ENCODE measurements around the gene FMO2. TPM values are rescaled to one million over a fixed set of nuclear protein-coding genes. Genes with fewer than 3 reads are reported as not detected.

Gene FMO2
- 0.45 and 7.4 TPM in 2 replicates for total RNA-seq (ENCODE audit: low replicate concordance)

GRCh38 chr1:171185091-171185490 lies at the start of gene FMO2:
Gene FMO2 (plus strand): TSS chr1:171185300. CDS start chr1:171185714, 414 bp downstream.
- peak within 1 kb of the TSS; percentile 28 for H3K4me3 ChIP-seq (ENCODE audit: low read depth, low read length)
- peak; percentile 52 for DNase-seq (ENCODE audit: low read depth)
- TF ChIP-seq CTCF (IDR thresholded peaks at IDR 0.05; ENCODE audit: insufficient read depth, low read length): no peak

- no peak for TF ChIP-seq CTCF (IDR thresholded peaks at IDR 0.05; ENCODE audit: insufficient read depth, low read length)
- no peak for DNase-seq (ENCODE audit: low read depth)
- H3K4me3 ChIP-seq (ENCODE audit: low read depth, low read length): no peak overlapping the region
These were observed 47.5 kb upstream of the FMO2 start for GRCh38 chr1:171137580-171137979.

GRCh38 chr1:171138980-171139379 lies 46.1 kb upstream of the FMO2 start:
- DNase-seq (ENCODE audit: low read depth): peak; percentile 36
- TF ChIP-seq CTCF (IDR thresholded peaks at IDR 0.05; ENCODE audit: insufficient read depth, low read length): no peak
- no peak overlapping the region for H3K4me3 ChIP-seq (ENCODE audit: low read depth, low read length)

- TF ChIP-seq CTCF (IDR thresholded peaks at IDR 0.05; ENCODE audit: insufficient read depth, low read length): no peak
- no peak overlapping the region for H3K4me3 ChIP-seq (ENCODE audit: low read depth, low read length)
- no peak for DNase-seq (ENCODE audit: low read depth)
These were observed 45.2 kb upstream of the FMO2 start for GRCh38 chr1:171139890-171140289.

- no peak for TF ChIP-seq CTCF (IDR thresholded peaks at IDR 0.05; ENCODE audit: insufficient read depth, low read length)
These were observed 44.7 kb upstream of the FMO2 start for GRCh38 chr1:171140401-171140800.

GRCh38 chr1:171140956-171141687 lies 44.0 kb upstream of the FMO2 start:
- DNase-seq (ENCODE audit: low read depth): no peak
- H3K4me3 ChIP-seq (ENCODE audit: low read depth, low read length): no peak overlapping the region
- TF ChIP-seq CTCF (IDR thresholded peaks at IDR 0.05; ENCODE audit: insufficient read depth, low read length): no peak

More at GRCh38 chr1:171140401-171140800, 44.7 kb upstream of the FMO2 start:
- DNase-seq (ENCODE audit: low read depth): peak; percentile 28
- no peak overlapping the region for H3K4me3 ChIP-seq (ENCODE audit: low read depth, low read length)

All from fibroblast of the aortic adventitia (primary cell).